ENCODE data around the gene MMS22L.

The MMS22L gene

DNA sequence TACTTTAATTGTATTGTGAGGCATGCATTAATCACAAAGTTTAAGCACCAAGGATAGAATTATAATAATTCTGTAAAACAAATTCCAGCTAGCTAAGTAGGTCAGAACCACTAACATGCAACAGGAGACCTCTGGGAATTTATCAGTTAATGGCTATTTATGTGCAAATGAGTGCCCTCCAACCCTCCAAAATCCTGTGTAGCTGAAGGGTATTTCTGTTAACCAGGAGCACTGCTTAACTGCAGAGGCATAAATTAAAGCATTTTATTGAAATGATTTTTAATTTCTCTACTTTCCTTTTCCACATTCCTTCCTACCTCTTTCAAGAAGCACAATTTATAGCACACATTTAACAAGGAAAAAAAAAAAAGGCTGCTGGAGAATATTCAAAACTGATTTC lies 77.0 kb downstream of the MMS22L start:
- H3K36me3 ChIP-seq: no peaks in the 10 kb centered on the region
- no peak overlapping the region for H3K27ac ChIP-seq
- no peaks in the 10 kb centered on the region for H3K9me3 ChIP-seq
- DNase-seq: no peak
- no peaks in the 10 kb centered on the region for H3K27me3 ChIP-seq
- TF ChIP-seq, protein P1, sequence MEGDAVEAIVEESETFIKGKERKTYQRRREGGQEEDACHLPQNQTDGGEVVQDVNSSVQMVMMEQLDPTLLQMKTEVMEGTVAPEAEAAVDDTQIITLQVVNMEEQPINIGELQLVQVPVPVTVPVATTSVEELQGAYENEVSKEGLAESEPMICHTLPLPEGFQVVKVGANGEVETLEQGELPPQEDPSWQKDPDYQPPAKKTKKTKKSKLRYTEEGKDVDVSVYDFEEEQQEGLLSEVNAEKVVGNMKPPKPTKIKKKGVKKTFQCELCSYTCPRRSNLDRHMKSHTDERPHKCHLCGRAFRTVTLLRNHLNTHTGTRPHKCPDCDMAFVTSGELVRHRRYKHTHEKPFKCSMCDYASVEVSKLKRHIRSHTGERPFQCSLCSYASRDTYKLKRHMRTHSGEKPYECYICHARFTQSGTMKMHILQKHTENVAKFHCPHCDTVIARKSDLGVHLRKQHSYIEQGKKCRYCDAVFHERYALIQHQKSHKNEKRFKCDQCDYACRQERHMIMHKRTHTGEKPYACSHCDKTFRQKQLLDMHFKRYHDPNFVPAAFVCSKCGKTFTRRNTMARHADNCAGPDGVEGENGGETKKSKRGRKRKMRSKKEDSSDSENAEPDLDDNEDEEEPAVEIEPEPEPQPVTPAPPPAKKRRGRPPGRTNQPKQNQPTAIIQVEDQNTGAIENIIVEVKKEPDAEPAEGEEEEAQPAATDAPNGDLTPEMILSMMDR (IDR thresholded peaks at IDR 0.05): no peak
- intact Hi-C loops (cut with DNase I; ENCODE audit: low total_unique reads): no loop called here
- no peaks in the 10 kb centered on the region for H3K4me1 ChIP-seq
- no peak overlapping the region for H3K4me3 ChIP-seq

DNA sequence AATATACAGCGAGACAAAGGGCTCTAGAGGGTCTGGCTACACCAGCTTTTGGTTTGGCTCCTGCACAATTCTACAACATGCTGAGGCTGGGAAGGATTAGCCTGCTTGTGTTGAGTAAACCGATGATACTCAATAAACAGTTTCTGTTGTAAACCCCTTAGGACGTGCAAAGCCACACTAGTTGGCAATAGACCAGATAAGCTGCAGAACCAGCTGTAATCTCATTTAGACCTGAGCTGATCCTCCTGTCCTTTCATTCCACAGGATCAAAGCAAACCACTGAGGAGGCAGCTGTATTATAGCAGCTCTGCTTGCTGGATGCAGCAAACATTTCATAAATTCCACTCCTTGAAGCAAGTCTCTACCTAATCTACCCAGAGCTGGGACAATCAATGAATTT lies 79.7 kb downstream of the MMS22L start:
- H3K4me3 ChIP-seq: no peak overlapping the region
- no peak overlapping the region for H3K27ac ChIP-seq
- no peak for DNase-seq
- TF ChIP-seq, protein P1 (IDR thresholded peaks at IDR 0.05): no peak
- intact Hi-C loops (cut with DNase I; ENCODE audit: low total_unique reads): no loop called here
- no peaks in the 10 kb centered on the region for H3K27me3 ChIP-seq
- H3K9me3 ChIP-seq: no peaks in the 10 kb centered on the region
- no peaks in the 10 kb centered on the region for H3K36me3 ChIP-seq
- no peaks in the 10 kb centered on the region for H3K4me1 ChIP-seq

DNA sequence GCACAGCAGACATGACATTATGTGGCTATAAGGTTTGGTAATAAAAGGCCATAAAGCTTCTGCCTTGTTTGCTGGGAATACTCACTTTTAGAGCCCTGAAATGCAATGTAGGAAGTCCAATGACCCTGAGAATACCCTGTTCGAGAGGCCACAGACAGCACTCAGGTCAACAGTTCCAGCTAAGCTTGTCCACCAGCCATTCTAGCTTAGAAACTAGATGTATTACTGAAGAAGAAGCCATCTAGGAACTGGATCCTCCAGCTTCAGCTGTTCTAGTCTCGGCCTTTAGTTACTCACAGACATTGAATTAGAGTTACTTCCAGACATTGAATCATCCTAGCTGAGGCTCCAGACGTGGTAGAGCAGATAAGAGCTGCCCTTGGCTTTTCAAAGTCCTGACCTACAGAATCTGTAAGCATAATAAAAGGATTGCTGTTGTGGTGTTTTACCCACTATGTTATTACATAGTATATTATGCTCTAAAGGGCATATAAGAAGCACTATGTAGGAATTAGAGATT lies 84.9 kb downstream of the MMS22L start:
- no peak for DNase-seq
- Histone ChIP-seq H3K27ac (no peak overlapping the region), H3K9me3 (no peaks in the 10 kb centered on the region), H3K36me3 (peaks cover 0 to 5% (median 0%) of the 10 kb centered on the region in 3 donors), H3K27me3 (no peaks in the 10 kb centered on the region), H3K4me3 (no peak overlapping the region), H3K4me1 (no peaks in the 10 kb centered on the region)
- intact Hi-C loops (cut with DNase I; ENCODE audit: low total_unique reads): no loop called here
- TF ChIP-seq, protein P1 (IDR thresholded peaks at IDR 0.05): no peak

DNA sequence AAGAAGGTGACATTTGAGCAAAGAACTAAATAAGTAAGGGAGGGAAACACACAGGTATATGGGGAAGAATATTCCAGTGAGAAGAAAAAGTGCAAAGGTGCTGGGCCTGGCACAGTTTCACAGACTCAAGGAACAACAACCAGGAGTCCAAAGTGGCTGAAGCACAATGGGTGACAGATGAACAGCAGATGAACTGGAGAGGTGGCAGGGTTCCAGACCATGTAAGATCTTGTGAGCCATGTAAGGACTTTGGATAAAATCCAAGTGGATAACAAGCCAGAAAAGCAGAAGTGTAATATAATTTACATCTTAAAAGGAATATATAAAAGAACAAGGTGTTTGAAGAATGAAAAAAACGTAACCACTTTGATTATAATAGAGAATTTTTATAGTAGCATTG lies 87.9 kb downstream of the MMS22L start:
- TF ChIP-seq, protein P1 (IDR thresholded peaks at IDR 0.05): no peak
- Histone ChIP-seq H3K4me1 (no peaks in the 10 kb centered on the region), H3K27me3 (no peaks in the 10 kb centered on the region), H3K36me3 (peaks cover 0 to 5% (median 0%) of the 10 kb centered on the region in 3 donors), H3K9me3 (no peaks in the 10 kb centered on the region), H3K27ac (no peak overlapping the region), H3K4me3 (no peak overlapping the region)
- intact Hi-C loops (cut with DNase I; ENCODE audit: low total_unique reads): no loop called here
- no peak for DNase-seq

DNA sequence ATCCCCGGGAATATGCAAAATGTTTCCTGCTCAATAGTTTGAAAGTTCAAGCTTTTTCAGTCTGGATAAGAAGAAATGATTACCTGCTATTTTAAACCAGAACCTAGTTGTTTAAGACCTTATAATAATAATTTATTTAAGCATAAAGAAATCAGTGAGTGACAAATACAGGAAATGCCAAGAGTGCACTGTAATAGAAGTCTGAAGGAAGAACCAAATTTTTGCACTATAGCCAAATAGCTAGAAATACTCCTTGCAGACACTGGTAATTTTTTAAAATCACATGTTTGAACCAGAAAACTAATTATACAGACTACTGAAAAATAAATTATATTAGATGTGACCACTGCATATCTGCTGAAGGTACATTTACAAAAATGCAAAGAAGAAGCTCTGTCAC lies 93.2 kb downstream of the MMS22L start:
- Histone ChIP-seq H3K27me3 (no peaks in the 10 kb centered on the region), H3K36me3 (peaks cover 0 to 5% (median 0%) of the 10 kb centered on the region in 3 donors), H3K9me3 (no peaks in the 10 kb centered on the region), H3K27ac (no peak overlapping the region), H3K4me3 (no peak overlapping the region), H3K4me1 (peaks cover 0 to 3% (median 0%) of the 10 kb centered on the region in 4 donors)
- TF ChIP-seq, protein P1 (IDR thresholded peaks at IDR 0.05): no peak
- no peak for DNase-seq
- intact Hi-C loops (cut with DNase I; ENCODE audit: low total_unique reads): loop anchor here (5.0 kb wide), 1 partner anchor 208 kb away; no protein-coding TSS in a partner anchor

DNA sequence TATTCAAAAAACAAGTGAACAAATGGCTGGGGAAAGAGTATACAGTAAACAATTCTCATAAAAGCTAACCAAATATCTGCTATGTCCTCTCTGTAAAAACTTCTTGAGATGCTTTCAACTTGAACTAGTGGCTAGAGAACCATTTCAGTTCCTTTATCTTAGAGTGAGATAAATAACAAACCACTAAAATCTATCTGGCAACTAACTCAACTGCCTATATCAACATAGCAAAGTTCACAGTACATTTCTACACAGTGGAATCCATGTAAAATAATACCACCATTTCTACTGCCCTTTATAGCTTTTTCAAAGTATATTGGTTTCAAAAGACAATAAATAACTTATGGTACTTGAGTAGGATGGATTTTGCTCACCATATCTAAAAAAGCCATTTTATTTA lies 95.1 kb downstream of the MMS22L start:
- Histone ChIP-seq H3K4me3 (no peak overlapping the region), H3K9me3 (no peaks in the 10 kb centered on the region), H3K4me1 (peaks cover 0 to 3% (median 0%) of the 10 kb centered on the region in 4 donors), H3K27me3 (no peaks in the 10 kb centered on the region), H3K27ac (no peak overlapping the region), H3K36me3 (no peaks in the 10 kb centered on the region)
- intact Hi-C loops (cut with DNase I; ENCODE audit: low total_unique reads): loop anchor here (5.0 kb wide), 1 partner anchor 209 kb away; no protein-coding TSS in a partner anchor
- no peak for DNase-seq
- TF ChIP-seq, protein P1 (IDR thresholded peaks at IDR 0.05): no peak
